ENCODE data around the gene RTL9. TPM values are rescaled to one million over a fixed set of nuclear protein-coding genes. Genes with fewer than 3 reads are reported as not detected.
A peak's percentile ranks its signal among the peaks of the same experiment; 100 is the strongest.
"Not testable (repeated sequence)": the region's sequence is repeated elsewhere in the genome, so short reads cannot be mapped to it uniquely, and the experiment has no call there.

The RTL9 gene
- total RNA-seq, 1 experiment from 2014 or later = 0.13 TPM

DNA sequence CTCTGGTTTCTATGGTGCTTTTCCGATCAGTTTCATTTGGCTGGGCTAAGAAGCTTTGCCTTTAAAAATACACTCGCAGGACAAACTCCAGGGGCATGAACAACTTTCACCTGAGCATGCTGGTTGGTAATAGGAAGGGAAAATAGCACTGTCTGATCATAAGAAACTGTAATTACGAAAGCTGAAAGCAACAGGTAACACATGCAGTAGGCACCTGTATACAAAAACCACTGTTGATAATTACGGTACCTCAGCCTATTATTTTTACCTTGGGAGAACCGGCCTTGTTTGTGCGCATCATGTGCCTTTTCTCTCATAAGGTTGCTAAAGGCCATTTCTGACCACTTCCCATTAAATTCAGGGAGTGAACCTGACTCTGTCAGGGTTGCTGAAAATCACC lies 45.7 kb downstream of the RTL9 start:
- BruUV-seq (replicated peaks) = no TSS peak
- Histone ChIP-seq H3K27me3 (replicated peaks; ENCODE audit: insufficient read depth, low read depth, low read length, poor library complexity) (no peaks in the 10 kb centered on the region), H3K36me3 (ENCODE audit: insufficient read depth, low read length, poor library complexity, severe bottlenecking) (no peaks in the 10 kb centered on the region), H3K4me1 (ENCODE audit: insufficient read depth, low read length, poor library complexity, severe bottlenecking) (no peaks in the 10 kb centered on the region), H3K9me3 (ENCODE audit: low read depth, low read length, poor library complexity, severe bottlenecking) (no peaks in the 10 kb centered on the region), H3K27ac (ENCODE audit: low read depth, low read length, poor library complexity, severe bottlenecking) (no peak overlapping the region), H3K4me3 (ENCODE audit: low read depth, low read length, poor library complexity, severe bottlenecking) (no peak overlapping the region)
- TF ChIP-seq CTCF (conservative IDR thresholded peaks at IDR 0.05; ENCODE audit: low read depth, low read length) (no peak), EZH2 (IDR thresholded peaks at IDR 0.05; ENCODE audit: borderline replicate concordance, low read depth, low read length, poor library complexity, severe bottlenecking) (no peak)
- CTCF ChIA-PET = no interaction called here
- no peak for DNase-seq (ENCODE audit: low spot score)
- POLR2A ChIA-PET (ENCODE audit: low non-redundant PET) = interaction anchor here (0.6 kb wide), 1 partner anchor 38 kb away, joined by 3 read pairs; no protein-coding TSS in a partner anchor
- intact Hi-C loops (cut with micrococcal nuclease; ENCODE audit: unreplicated experiment) = no loop called here

GRCh38 chrX:110406250-110406649 lies 47.6 kb downstream of the RTL9 start:
- H3K9me3 ChIP-seq (ENCODE audit: low read depth, low read length, poor library complexity, severe bottlenecking); H3K27me3 ChIP-seq (replicated peaks; ENCODE audit: insufficient read depth, low read depth, low read length, poor library complexity); CTCF ChIA-PET; H3K27ac ChIP-seq (ENCODE audit: low read depth, low read length, poor library complexity, severe bottlenecking); DNase-seq (ENCODE audit: low spot score); BruUV-seq (replicated peaks); H3K4me1 ChIP-seq (ENCODE audit: insufficient read depth, low read length, poor library complexity, severe bottlenecking); H3K4me3 ChIP-seq (ENCODE audit: low read depth, low read length, poor library complexity, severe bottlenecking); intact Hi-C loops (cut with micrococcal nuclease; ENCODE audit: unreplicated experiment); H3K36me3 ChIP-seq (ENCODE audit: insufficient read depth, low read length, poor library complexity, severe bottlenecking); POLR2A ChIA-PET (ENCODE audit: low non-redundant PET): not testable (repeated sequence)

GRCh38 chrX:110406822-110407221 lies 48.2 kb downstream of the RTL9 start:
- CTCF ChIA-PET = no interaction called here
- H3K4me3 ChIP-seq (ENCODE audit: low read depth, low read length, poor library complexity, severe bottlenecking) = no peak overlapping the region
- BruUV-seq (replicated peaks) = no TSS peak
- H3K9me3 ChIP-seq (ENCODE audit: low read depth, low read length, poor library complexity, severe bottlenecking) = no peaks in the 10 kb centered on the region
- no peak for DNase-seq (ENCODE audit: low spot score)
- H3K27me3 ChIP-seq (replicated peaks; ENCODE audit: insufficient read depth, low read depth, low read length, poor library complexity) = no peaks in the 10 kb centered on the region
- H3K27ac ChIP-seq (ENCODE audit: low read depth, low read length, poor library complexity, severe bottlenecking) = no peak overlapping the region
- no peaks in the 10 kb centered on the region for H3K4me1 ChIP-seq (ENCODE audit: insufficient read depth, low read length, poor library complexity, severe bottlenecking)
- H3K36me3 ChIP-seq (ENCODE audit: insufficient read depth, low read length, poor library complexity, severe bottlenecking) = no peaks in the 10 kb centered on the region
- intact Hi-C loops (cut with micrococcal nuclease; ENCODE audit: unreplicated experiment) = no loop called here
- POLR2A ChIA-PET (ENCODE audit: low non-redundant PET) = no interaction called here
- no peak for TF ChIP-seq CTCF (conservative IDR thresholded peaks at IDR 0.05; ENCODE audit: low read depth, low read length)
- TF ChIP-seq EZH2 (IDR thresholded peaks at IDR 0.05; ENCODE audit: borderline replicate concordance, low read depth, low read length, poor library complexity, severe bottlenecking) = no peak

GRCh38 chrX:110407910-110408545 lies 49.4 kb downstream of the RTL9 start:
- peak; percentile 76 for DNase-seq (ENCODE audit: low spot score)
- POLR2A ChIA-PET (ENCODE audit: low non-redundant PET) = no interaction called here

More at GRCh38 chrX:110407910-110408545, 49.4 kb downstream of the RTL9 start:
- H3K4me3 ChIP-seq (ENCODE audit: low read depth, low read length, poor library complexity, severe bottlenecking) = no peak overlapping the region
- CTCF ChIA-PET = interaction anchor here (1.4 to 1.6 kb wide), 2 partner anchors 240 to 262 kb away, joined by 4 to 6 read pairs; no protein-coding TSS in a partner anchor
- TF ChIP-seq CTCF (conservative IDR thresholded peaks at IDR 0.05; ENCODE audit: low read depth, low read length) (peak; percentile 74), EZH2 (IDR thresholded peaks at IDR 0.05; ENCODE audit: borderline replicate concordance, low read depth, low read length, poor library complexity, severe bottlenecking) (no peak)
- no peaks in the 10 kb centered on the region for H3K9me3 ChIP-seq (ENCODE audit: low read depth, low read length, poor library complexity, severe bottlenecking)
- H3K36me3 ChIP-seq (ENCODE audit: insufficient read depth, low read length, poor library complexity, severe bottlenecking) = no peaks in the 10 kb centered on the region
- H3K4me1 ChIP-seq (ENCODE audit: insufficient read depth, low read length, poor library complexity, severe bottlenecking) = no peaks in the 10 kb centered on the region
- intact Hi-C loops (cut with micrococcal nuclease; ENCODE audit: unreplicated experiment) = loop anchor here (1.0 kb wide), 1 partner anchor 248 kb away; no protein-coding TSS in a partner anchor
- H3K27me3 ChIP-seq (replicated peaks; ENCODE audit: insufficient read depth, low read depth, low read length, poor library complexity) = no peaks in the 10 kb centered on the region
- no TSS peak for BruUV-seq (replicated peaks)
- no peak overlapping the region for H3K27ac ChIP-seq (ENCODE audit: low read depth, low read length, poor library complexity, severe bottlenecking)

Data from A673 (cell line).